Esophagus muscularis mucosa (tissue), 4 donors: Measurements from ENCODE around the gene ENO1. TPM values are rescaled to one million over a fixed set of nuclear protein-coding genes. Genes with fewer than 3 reads are reported as not detected.

Experiments used
- DNase-seq: peaks from one replicate; pipeline ENCODE4 v3.0.0-alpha.2; 2017; ENCODE audit errors: extremely low spot score
- H3K27ac ChIP-seq, 4 donors: fragments of 200-600 bp; sonication (generic); replicated peaks in 1 of 4; 1 replicate in 3 of 4; 2 replicates in 1 of 4; pipeline ENCODE4 v1.5.1; 2016 to 2019; ENCODE audit warnings: mild to moderate bottlenecking in 1 of 4
- H3K27me3 ChIP-seq, 4 donors: fragments of 200-600 bp; sonication (generic); one replicate each; pipeline versions ENCODE4 v1.5.1 to v1.6.0; 2016 to 2019
- H3K36me3 ChIP-seq, 4 donors: fragments of 200-600 bp; sonication (generic); one replicate each; pipeline ENCODE4 v1.5.1; 2016 to 2019
- H3K4me1 ChIP-seq, 4 donors: fragments of 200-600 bp; sonication (generic); one replicate each; pipeline ENCODE4 v1.5.1; 2016 to 2019
- H3K4me3 ChIP-seq, 4 donors: fragments of 200-600 bp; sonication (generic); 1 replicate in 2 of 4; 2 replicates in 2 of 4; pipeline ENCODE4 v1.5.1; 2016 to 2019; ENCODE audit warnings: mild to moderate bottlenecking in 4 of 4, moderate library complexity in 1 of 4
- H3K9me3 ChIP-seq, 4 donors: fragments of 200-600 bp; sonication (generic); 1 replicate in 3 of 4; 2 replicates in 1 of 4; pipeline ENCODE4 v1.5.1; 2016 to 2019
- EP300 ChIP-seq: sonication (generic); formaldehyde crosslinking; IDR thresholded peaks from one replicate; pipeline ENCODE4 v1.6.1; 2017; ENCODE audit warnings: antibody characterized with exemption
- POLR2A ChIP-seq: fragments of 450-650 bp; IDR thresholded peaks from one replicate; pipeline ENCODE4 v1.6.1; 2017; ENCODE audit warnings: antibody characterized with exemption, moderate library complexity, mild to moderate bottlenecking, low read depth
- POLR2AphosphoS5 ChIP-seq, 2 donors: sonication (generic); formaldehyde crosslinking; IDR thresholded peaks; one replicate each; pipeline ENCODE4 v1.6.1; 2017; ENCODE audit warnings: antibody characterized with exemption in 2 of 2
- WGBS: methylation state at CpG from one replicate; pipeline ENCODE4 v1.1.5; 2018; 5-methylcytosine and 5-hydroxymethylcytosine counted together
- intact Hi-C: fragments of 100-400 bp; cut with DNase I; formaldehyde crosslinking; loops from one replicate; pipeline ENCODE4 v1.15.1; 2023
- total RNA-seq, 4 donors: library from RNA; depleted of rRNA; stranded (reverse); fragments of >200 nt; gene quantifications; one replicate each; pipeline versions ENCODE4 v1.1.0 to v1.2.1, GENCODE V29; 2016
- TF ChIP-seq, protein P1 (sequence below), 3 experiments: fragments of 200-600 bp in 2 of 3; fragments of 450-650 bp in 1 of 3; sonication (generic) in 2 of 3; IDR thresholded peaks; one replicate each; pipeline ENCODE4 v1.5.1; 2017 to 2019; ENCODE audit warnings: antibody characterized with exemption in 3 of 3, mild to moderate bottlenecking in 2 of 3, moderate library complexity in 1 of 3

Gene ENO1
- total RNA-seq, 4 donors from 2014 or later: 595 to 895 (median 621) TPM

DNA sequence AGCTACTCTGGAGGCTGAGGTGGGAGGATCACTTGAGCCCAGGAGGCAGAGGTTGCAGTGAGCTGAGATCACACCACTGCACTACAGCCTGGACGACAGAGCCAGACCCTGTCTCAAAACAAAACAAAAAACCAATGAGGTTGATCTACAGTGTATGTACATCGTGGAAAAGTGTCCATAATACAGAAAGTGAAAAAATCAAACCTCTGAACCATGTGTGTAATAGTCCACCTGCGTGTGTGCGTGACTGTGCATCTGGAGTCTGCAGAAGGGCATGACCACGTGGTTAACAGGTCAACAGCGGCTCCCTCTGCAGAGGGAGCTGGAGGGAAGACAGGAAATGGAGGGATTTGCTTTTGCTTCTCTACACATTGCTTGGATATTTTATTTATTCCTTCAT is 32.4 kb upstream of the ENO1 start:
- H3K9me3 ChIP-seq: no peaks in the 10 kb centered on the region
- no peak for DNase-seq
- WGBS: 80% methylated on average over 6 of the region's 6 CpGs
- H3K4me1 ChIP-seq: peaks cover 0 to 4% (median under 1%) of the 10 kb centered on the region in 4 donors
- H3K36me3 ChIP-seq: no peaks in the 10 kb centered on the region
- TF ChIP-seq EP300 (no peak), POLR2AphosphoS5 (IDR thresholded peaks at IDR 0.05) (no peak), POLR2A (no peak)
- TF ChIP-seq, protein P1, sequence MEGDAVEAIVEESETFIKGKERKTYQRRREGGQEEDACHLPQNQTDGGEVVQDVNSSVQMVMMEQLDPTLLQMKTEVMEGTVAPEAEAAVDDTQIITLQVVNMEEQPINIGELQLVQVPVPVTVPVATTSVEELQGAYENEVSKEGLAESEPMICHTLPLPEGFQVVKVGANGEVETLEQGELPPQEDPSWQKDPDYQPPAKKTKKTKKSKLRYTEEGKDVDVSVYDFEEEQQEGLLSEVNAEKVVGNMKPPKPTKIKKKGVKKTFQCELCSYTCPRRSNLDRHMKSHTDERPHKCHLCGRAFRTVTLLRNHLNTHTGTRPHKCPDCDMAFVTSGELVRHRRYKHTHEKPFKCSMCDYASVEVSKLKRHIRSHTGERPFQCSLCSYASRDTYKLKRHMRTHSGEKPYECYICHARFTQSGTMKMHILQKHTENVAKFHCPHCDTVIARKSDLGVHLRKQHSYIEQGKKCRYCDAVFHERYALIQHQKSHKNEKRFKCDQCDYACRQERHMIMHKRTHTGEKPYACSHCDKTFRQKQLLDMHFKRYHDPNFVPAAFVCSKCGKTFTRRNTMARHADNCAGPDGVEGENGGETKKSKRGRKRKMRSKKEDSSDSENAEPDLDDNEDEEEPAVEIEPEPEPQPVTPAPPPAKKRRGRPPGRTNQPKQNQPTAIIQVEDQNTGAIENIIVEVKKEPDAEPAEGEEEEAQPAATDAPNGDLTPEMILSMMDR (IDR thresholded peaks at IDR 0.05): no peak
- no peaks in the 10 kb centered on the region for H3K27me3 ChIP-seq
- no peak overlapping the region for H3K27ac ChIP-seq
- intact Hi-C loops: loop anchor here (10.0 kb wide), 1 partner anchor 194 kb away; no protein-coding TSS in a partner anchor
- H3K4me3 ChIP-seq: no peak overlapping the region

DNA sequence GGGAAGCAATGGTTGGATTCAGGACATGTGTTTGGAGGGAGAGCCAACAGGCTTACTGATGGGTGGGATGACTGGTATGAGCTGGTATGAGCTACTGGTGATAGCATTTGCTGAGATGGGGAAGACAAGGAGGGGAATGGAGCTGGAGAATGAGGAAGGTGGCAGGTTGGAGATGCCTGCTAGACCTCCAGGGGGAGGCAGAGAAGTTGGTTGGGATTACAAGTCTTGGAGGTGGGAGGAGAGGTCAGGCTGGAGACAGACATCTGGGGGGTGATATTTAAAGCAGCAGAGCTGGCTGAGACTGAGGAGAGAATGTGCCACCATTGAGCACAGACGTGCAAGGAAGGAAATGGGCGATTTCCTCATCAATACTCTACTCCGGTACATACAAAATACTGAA is 31.8 kb upstream of the ENO1 start:
- intact Hi-C loops: loop anchor here (10.0 kb wide), 1 partner anchor 194 kb away; no protein-coding TSS in a partner anchor
- Histone ChIP-seq H3K36me3 (no peaks in the 10 kb centered on the region), H3K27ac (no peak overlapping the region), H3K4me1 (peaks cover 0 to 10% (median 4%) of the 10 kb centered on the region in 4 donors), H3K9me3 (no peaks in the 10 kb centered on the region), H3K4me3 (no peak overlapping the region), H3K27me3 (no peaks in the 10 kb centered on the region)
- 90% methylated on average over 3 of the region's 3 CpGs for WGBS
- no peak for DNase-seq
- TF ChIP-seq EP300 (no peak), POLR2AphosphoS5 (IDR thresholded peaks at IDR 0.05) (no peak), POLR2A (no peak)
- TF ChIP-seq, protein P1 (IDR thresholded peaks at IDR 0.05): no peak

DNA sequence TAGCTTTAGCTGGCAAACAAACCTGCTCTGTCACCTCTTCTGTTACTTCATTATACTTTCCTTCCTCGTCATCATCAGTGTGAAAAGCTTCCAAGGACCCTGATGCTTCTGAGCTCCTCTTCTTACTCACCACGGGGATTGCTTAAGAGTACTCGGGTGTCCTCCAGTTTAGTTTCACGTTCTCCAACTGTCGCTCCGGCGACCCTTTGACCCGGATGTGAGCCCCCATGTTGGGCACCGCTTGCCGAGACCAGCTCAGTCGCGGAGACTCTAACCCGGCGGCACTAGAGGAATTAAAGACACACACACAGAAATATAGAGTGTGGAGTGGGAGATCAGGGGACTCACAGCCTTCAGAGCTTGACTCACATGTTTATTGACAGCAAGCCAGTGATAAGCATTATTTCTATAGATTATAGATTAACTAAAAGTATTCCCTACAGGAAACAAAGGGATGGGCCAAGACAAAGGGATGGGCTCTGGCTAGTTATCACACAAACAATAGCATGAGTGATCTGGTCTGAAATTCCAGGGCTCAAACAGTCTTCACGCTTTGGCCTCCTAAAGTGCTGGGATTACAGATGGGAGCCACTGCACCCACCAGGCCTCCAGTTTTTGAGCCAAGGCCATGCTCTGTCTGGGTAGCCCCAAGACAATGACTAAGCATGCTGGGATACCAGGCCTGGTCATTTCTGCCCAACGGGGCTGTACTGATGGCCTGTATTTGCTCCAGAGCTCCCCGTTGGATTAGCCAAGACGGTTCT is 30.1 kb upstream of the ENO1 start:
- H3K4me1 ChIP-seq: peaks cover 0 to 24% (median 15%) of the 10 kb centered on the region in 4 donors
- no peaks in the 10 kb centered on the region for H3K27me3 ChIP-seq
- no peak overlapping the region for H3K27ac ChIP-seq
- no peaks in the 10 kb centered on the region for H3K36me3 ChIP-seq
- intact Hi-C loops: no loop called here
- no peak overlapping the region for H3K4me3 ChIP-seq
- TF ChIP-seq, protein P1 (IDR thresholded peaks at IDR 0.05): no peak
- TF ChIP-seq POLR2A (no peak), POLR2AphosphoS5 (IDR thresholded peaks at IDR 0.05) (no peak), EP300 (no peak)
- WGBS: 74% methylated on average over 18 of the region's 18 CpGs
- H3K9me3 ChIP-seq: no peaks in the 10 kb centered on the region
- no peak for DNase-seq

DNA sequence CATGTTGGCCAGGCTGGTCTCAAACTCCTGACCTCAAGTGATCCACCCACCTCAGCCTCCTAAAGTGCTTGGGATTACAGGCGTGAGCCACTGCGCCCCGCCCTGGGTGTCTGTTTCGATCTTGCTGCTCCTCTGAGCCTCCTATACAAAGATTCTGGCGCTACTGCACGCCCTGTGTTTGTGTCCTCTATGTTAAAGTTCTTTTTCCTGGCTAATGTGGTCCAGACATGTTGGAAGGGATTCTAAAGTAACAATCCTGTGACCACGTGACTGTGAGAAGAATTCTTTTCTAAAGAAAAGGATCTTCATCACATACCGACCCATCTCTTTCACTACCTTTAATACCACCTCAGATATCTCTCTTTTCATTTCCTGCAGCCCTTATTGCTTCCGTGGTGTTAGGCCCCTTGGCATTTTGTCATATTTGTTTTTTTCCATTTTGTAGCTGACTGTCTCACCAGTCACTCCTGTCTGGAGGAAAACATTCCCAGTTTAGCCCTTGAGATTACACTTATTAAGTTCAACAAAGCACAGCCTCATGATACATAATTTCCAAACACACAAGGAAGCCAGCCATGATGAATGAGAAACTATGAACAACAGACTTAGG is 27.2 kb upstream of the ENO1 start:
- H3K9me3 ChIP-seq: no peaks in the 10 kb centered on the region
- H3K27ac ChIP-seq: peak overlapping the region in 2 of 4 donors; percentile 52 to 55
- 75% methylated on average over 9 of the region's 9 CpGs for WGBS
- H3K4me1 ChIP-seq: peaks cover 0 to 37% (median 23%) of the 10 kb centered on the region in 4 donors
- H3K4me3 ChIP-seq: no peak overlapping the region
- no peak for DNase-seq
- no peaks in the 10 kb centered on the region for H3K36me3 ChIP-seq
- TF ChIP-seq EP300 (no peak), POLR2A (no peak), POLR2AphosphoS5 (IDR thresholded peaks at IDR 0.05) (no peak)
- TF ChIP-seq, protein P1 (IDR thresholded peaks at IDR 0.05): no peak
- intact Hi-C loops: no loop called here
- no peaks in the 10 kb centered on the region for H3K27me3 ChIP-seq
